ENCODE results near the gene HELZ2. TPM values are rescaled to one million over a fixed set of nuclear protein-coding genes. Genes with fewer than 3 reads are reported as not detected.

The HELZ2 gene
- total and polyA plus RNA-seq, 2 donors from 2014 or later = 3.2 to 40.7 TPM

DNA sequence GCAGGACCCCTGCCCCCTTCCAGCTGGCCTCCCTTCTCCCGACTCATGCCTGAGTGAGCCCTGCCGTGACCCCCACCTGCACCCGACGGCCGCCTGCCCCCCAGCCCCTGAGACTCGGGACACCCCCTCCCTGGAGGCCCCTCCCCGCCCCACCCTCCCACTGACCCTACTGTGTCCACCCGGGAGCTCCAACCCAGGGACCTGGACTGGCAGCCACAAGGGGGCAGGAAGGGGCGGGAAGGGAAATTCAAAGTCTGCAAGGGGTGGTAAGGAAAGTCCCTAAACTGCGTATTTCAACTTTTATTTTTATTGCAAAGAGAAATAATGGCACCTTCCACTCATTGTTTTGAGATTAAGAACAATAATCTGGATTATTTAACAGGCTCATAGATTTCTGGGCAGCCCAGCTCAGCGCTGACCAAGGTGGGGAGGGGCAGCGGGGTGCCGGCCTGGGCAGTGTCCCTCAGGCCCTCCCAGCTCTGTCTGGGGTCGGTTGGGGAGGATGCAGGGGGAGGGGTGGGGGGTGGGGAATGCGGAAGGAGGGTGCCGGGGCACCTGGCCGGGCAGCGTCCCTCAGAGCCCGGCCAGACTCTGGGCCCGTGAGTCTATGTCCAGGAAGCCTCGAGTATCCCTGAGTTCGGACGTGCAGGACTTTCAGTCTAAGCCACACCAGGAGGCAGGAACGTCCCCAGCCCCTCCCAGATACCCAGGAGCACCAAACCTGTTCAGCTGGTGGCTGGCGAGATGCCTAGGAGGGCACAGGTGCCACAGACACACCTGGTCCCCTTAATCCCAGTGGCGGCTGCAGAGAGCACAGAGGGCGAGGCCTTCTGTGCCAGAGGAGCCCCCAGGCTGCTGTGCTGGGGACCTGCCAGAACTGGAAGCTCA lies 35.6 kb downstream of the HELZ2 start:
- TF ChIP-seq, protein P1, sequence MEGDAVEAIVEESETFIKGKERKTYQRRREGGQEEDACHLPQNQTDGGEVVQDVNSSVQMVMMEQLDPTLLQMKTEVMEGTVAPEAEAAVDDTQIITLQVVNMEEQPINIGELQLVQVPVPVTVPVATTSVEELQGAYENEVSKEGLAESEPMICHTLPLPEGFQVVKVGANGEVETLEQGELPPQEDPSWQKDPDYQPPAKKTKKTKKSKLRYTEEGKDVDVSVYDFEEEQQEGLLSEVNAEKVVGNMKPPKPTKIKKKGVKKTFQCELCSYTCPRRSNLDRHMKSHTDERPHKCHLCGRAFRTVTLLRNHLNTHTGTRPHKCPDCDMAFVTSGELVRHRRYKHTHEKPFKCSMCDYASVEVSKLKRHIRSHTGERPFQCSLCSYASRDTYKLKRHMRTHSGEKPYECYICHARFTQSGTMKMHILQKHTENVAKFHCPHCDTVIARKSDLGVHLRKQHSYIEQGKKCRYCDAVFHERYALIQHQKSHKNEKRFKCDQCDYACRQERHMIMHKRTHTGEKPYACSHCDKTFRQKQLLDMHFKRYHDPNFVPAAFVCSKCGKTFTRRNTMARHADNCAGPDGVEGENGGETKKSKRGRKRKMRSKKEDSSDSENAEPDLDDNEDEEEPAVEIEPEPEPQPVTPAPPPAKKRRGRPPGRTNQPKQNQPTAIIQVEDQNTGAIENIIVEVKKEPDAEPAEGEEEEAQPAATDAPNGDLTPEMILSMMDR (IDR thresholded peaks at IDR 0.05; ENCODE audit: borderline replicate concordance, extremely low read depth, insufficient read depth) = no peak
- DNase-seq (peak in 2 of 5 donors; percentile 47 to 92), FAIRE-seq (no peak)
- Histone ChIP-seq H3K9me3 (ENCODE audit: control insufficient read depth in 2 of 3, insufficient read depth in 1 of 3, low read length in 3 of 3) (no peaks in the 10 kb centered on the region), H3K4me3 (ENCODE audit: low read length in 3 of 3) (peak overlapping the region in 1 of 3 donors; percentile 46), H3K9ac (ENCODE audit: low read length in 3 of 3) (no peak overlapping the region), H3K4me1 (ENCODE audit: control insufficient read depth in 2 of 3, insufficient read depth in 2 of 3, low read depth in 1 of 3, low read length in 3 of 3) (peaks cover 0 to 4% (median 0%) of the 10 kb centered on the region in 3 donors), H3K36me3 (ENCODE audit: control insufficient read depth in 2 of 3, insufficient read depth in 3 of 3, low read length in 3 of 3) (no peaks in the 10 kb centered on the region), H3K27ac (ENCODE audit: low read depth in 2 of 2, low read length in 2 of 2) (no peak overlapping the region), H3K27me3 (ENCODE audit: control insufficient read depth, insufficient read depth, low read length) (no peaks in the 10 kb centered on the region)
- intact Hi-C loops (cut with DNase I) = loop anchor here (5.0 kb wide), 1 partner anchor 439 kb away; the partner anchor contains the start of gene SAMD10

- intact Hi-C loops (cut with DNase I) = loop anchor here (5.0 kb wide), 1 partner anchor 440 kb away; the partner anchor contains the start of gene SAMD10
- TF ChIP-seq, protein P1 (IDR thresholded peaks at IDR 0.05; ENCODE audit: borderline replicate concordance, extremely low read depth, insufficient read depth) = peak; percentile 96
- FAIRE-seq = no peak
- H3K4me1 ChIP-seq (ENCODE audit: control insufficient read depth in 2 of 3, insufficient read depth in 2 of 3, low read depth in 1 of 3, low read length in 3 of 3) = peaks cover 0 to 4% (median 0%) of the 10 kb centered on the region in 3 donors
- H3K9me3 ChIP-seq (ENCODE audit: control insufficient read depth in 2 of 3, insufficient read depth in 1 of 3, low read length in 3 of 3) = no peaks in the 10 kb centered on the region
- no peak overlapping the region for H3K9ac ChIP-seq (ENCODE audit: low read length in 3 of 3)
- peak overlapping the region in 1 of 2 donors; percentile 22 for H3K27ac ChIP-seq (ENCODE audit: low read depth in 2 of 2, low read length in 2 of 2)
- no peaks in the 10 kb centered on the region for H3K36me3 ChIP-seq (ENCODE audit: control insufficient read depth in 2 of 3, insufficient read depth in 3 of 3, low read length in 3 of 3)
- H3K27me3 ChIP-seq (ENCODE audit: control insufficient read depth, insufficient read depth, low read length) = no peaks in the 10 kb centered on the region
- peak overlapping the region in 2 of 3 donors; percentile 29 to 46 for H3K4me3 ChIP-seq (ENCODE audit: low read length in 3 of 3)
- peak; percentile 86 to 98 (median 92) for DNase-seq
Measured at GRCh38 chr20:63537525-63538203, 36.4 kb downstream of the HELZ2 start.

- FAIRE-seq = no peak
- DNase-seq = peak in 1 of 5 donors; percentile 90
- Histone ChIP-seq H3K4me3 (ENCODE audit: low read length in 3 of 3) (peak within 1 kb of the TSS in 2 of 3 donors; percentile 29 to 46), H3K9me3 (ENCODE audit: control insufficient read depth in 2 of 3, insufficient read depth in 1 of 3, low read length in 3 of 3) (no peaks in the 10 kb centered on the region), H3K27ac (ENCODE audit: low read depth in 2 of 2, low read length in 2 of 2) (peak within 1 kb of the TSS in 1 of 2 donors; percentile 22), H3K36me3 (ENCODE audit: control insufficient read depth in 2 of 3, insufficient read depth in 3 of 3, low read length in 3 of 3) (no peaks in the 10 kb centered on the region), H3K9ac (ENCODE audit: low read length in 3 of 3) (no peak within 1 kb of the TSS), H3K4me1 (ENCODE audit: control insufficient read depth in 2 of 3, insufficient read depth in 2 of 3, low read depth in 1 of 3, low read length in 3 of 3) (peaks cover 0 to 4% (median 0%) of the 10 kb centered on the region in 3 donors), H3K27me3 (ENCODE audit: control insufficient read depth, insufficient read depth, low read length) (no peaks in the 10 kb centered on the region)
- TF ChIP-seq, protein P1 (IDR thresholded peaks at IDR 0.05; ENCODE audit: borderline replicate concordance, extremely low read depth, insufficient read depth) = no peak
- intact Hi-C loops (cut with DNase I) = loop anchor here (5.0 kb wide), 1 partner anchor 440 kb away; the partner anchor contains the start of gene SAMD10
Measured at GRCh38 chr20:63536997-63537524, 37.0 kb downstream of the HELZ2 start, which contains the start of gene PTK6. Gene PTK6, minus strand, starts transcription at chr20:63537376. Its CDS starts 62 bp downstream, at chr20:63537314.
